HEK293 (cell line): ENCODE results near the gene ATP1A3.

ENCODE experiments used
- MEIS1 ChIP-seq: sonication (generic); formaldehyde crosslinking; IDR thresholded peaks from 2 replicates; pipeline ENCODE4 v1.8.1; 2022; ENCODE audit warnings: missing genetic modification reagents, mild to moderate bottlenecking, borderline replicate concordance
- REPIN1 ChIP-seq: fragments of 450-650 bp; formaldehyde crosslinking; IDR thresholded peaks from 2 replicates; pipeline ENCODE4 v1.5.1; 2017; ENCODE audit warnings: missing biosample characterization, missing genetic modification characterization, low read depth
- SP2 ChIP-seq: fragments of 450-650 bp; formaldehyde crosslinking; IDR thresholded peaks from 2 replicates; pipeline ENCODE4 v1.5.1; 2016; ENCODE audit warnings: missing biosample characterization, missing genetic modification characterization
- ZBTB1 ChIP-seq: fragments of 450-650 bp; formaldehyde crosslinking; IDR thresholded peaks from 2 replicates; pipeline ENCODE4 v1.5.1; 2016; ENCODE audit warnings: missing biosample characterization, missing genetic modification characterization
- ZBTB21 ChIP-seq: fragments of 450-650 bp; formaldehyde crosslinking; IDR thresholded peaks from 2 replicates; pipeline ENCODE4 v1.5.1; 2017; ENCODE audit warnings: missing biosample characterization, missing genetic modification characterization
- ZFP41 ChIP-seq: fragments of 450-650 bp; formaldehyde crosslinking; IDR thresholded peaks from 2 replicates; pipeline ENCODE4 v1.5.1; 2016; ENCODE audit warnings: missing biosample characterization, missing genetic modification characterization, borderline replicate concordance
- ZNF114 ChIP-seq: fragments of 450-650 bp; formaldehyde crosslinking; IDR thresholded peaks from 2 replicates; pipeline ENCODE4 v1.5.0; 2017; ENCODE audit warnings: missing biosample characterization, missing genetic modification characterization
- ZNF354C ChIP-seq: fragments of 450-650 bp; formaldehyde crosslinking; IDR thresholded peaks from 2 replicates; pipeline ENCODE4 v1.5.1; 2016; ENCODE audit warnings: missing biosample characterization, missing genetic modification characterization, low read depth, borderline replicate concordance
- ZNF529 ChIP-seq: fragments of 450-650 bp; formaldehyde crosslinking; IDR thresholded peaks from 2 replicates; pipeline ENCODE4 v1.5.1; 2017; ENCODE audit warnings: missing genetic modification characterization, missing biosample characterization; ENCODE audit not compliant: insufficient replicate concordance
- ZNF621 ChIP-seq: fragments of 450-650 bp; formaldehyde crosslinking; IDR thresholded peaks from 2 replicates; pipeline ENCODE4 v1.5.1; 2017; ENCODE audit warnings: missing biosample characterization, missing genetic modification characterization
- ZNF830 ChIP-seq: fragments of 450-650 bp; IDR thresholded peaks from 2 replicates; pipeline ENCODE4 v1.5.0; 2018; ENCODE audit warnings: missing biosample characterization, missing genetic modification characterization, low read depth, mild to moderate bottlenecking, moderate library complexity
- TF ChIP-seq, protein P1 (sequence below): fragments of 450-650 bp; formaldehyde crosslinking; IDR thresholded peaks from 2 replicates; pipeline ENCODE4 v1.5.1; 2017; ENCODE audit warnings: missing biosample characterization, missing genetic modification characterization
- TF ChIP-seq, protein P2 (sequence below): fragments of 450-650 bp; formaldehyde crosslinking; IDR thresholded peaks from 2 replicates; pipeline ENCODE4 v1.5.1; 2016; ENCODE audit warnings: missing biosample characterization, missing genetic modification characterization
- TF ChIP-seq, protein P3 (sequence below): fragments of 450-650 bp; formaldehyde crosslinking; optimal IDR thresholded peaks from 2 replicates; pipeline ENCODE3; 2016; ENCODE audit warnings: missing biosample characterization, mild to moderate bottlenecking, missing genetic modification characterization

DNA sequence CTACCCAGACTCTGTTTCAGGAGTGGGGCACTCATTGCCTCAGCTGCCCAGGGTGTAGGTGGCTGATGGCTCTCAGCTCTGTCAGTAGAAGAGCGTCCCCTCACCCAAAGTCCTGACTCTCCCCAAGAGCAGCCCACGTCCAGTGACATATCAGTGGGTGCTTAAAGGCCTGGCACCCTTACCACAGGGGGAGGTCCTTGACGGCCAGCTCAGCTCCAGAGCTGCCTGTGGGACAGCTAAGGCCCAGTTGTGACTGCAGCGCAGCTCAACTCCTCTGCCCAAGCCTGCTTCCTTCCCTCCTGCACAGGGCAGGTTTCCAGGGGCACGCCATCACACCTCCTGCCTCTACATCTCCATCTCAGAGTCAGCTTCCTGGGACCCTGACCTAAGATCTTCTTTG, 43.6 kb upstream of the ATP1A3 start:
- TF ChIP-seq ZNF830 (tag by site-specific recombination) (no peak), ZBTB1 (tag by site-specific recombination) (no peak), ZBTB21 (no peak), ZNF621 (no peak), ZFP41 (tag by site-specific recombination) (no peak), REPIN1 (tag by site-specific recombination) (no peak), SP2 (no peak), MEIS1 (CRISPR knock-in tag) (no peak), ZNF354C (tag by site-specific recombination) (no peak), ZNF529 (no peak), ZNF114 (tag by site-specific recombination) (no peak)
- TF ChIP-seq, protein P1, sequence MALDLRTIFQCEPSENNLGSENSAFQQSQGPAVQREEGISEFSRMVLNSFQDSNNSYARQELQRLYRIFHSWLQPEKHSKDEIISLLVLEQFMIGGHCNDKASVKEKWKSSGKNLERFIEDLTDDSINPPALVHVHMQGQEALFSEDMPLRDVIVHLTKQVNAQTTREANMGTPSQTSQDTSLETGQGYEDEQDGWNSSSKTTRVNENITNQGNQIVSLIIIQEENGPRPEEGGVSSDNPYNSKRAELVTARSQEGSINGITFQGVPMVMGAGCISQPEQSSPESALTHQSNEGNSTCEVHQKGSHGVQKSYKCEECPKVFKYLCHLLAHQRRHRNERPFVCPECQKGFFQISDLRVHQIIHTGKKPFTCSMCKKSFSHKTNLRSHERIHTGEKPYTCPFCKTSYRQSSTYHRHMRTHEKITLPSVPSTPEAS (tag by site-specific recombination), result no peak
- TF ChIP-seq, protein P2, sequence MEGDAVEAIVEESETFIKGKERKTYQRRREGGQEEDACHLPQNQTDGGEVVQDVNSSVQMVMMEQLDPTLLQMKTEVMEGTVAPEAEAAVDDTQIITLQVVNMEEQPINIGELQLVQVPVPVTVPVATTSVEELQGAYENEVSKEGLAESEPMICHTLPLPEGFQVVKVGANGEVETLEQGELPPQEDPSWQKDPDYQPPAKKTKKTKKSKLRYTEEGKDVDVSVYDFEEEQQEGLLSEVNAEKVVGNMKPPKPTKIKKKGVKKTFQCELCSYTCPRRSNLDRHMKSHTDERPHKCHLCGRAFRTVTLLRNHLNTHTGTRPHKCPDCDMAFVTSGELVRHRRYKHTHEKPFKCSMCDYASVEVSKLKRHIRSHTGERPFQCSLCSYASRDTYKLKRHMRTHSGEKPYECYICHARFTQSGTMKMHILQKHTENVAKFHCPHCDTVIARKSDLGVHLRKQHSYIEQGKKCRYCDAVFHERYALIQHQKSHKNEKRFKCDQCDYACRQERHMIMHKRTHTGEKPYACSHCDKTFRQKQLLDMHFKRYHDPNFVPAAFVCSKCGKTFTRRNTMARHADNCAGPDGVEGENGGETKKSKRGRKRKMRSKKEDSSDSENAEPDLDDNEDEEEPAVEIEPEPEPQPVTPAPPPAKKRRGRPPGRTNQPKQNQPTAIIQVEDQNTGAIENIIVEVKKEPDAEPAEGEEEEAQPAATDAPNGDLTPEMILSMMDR (tag by site-specific recombination), result no peak
- TF ChIP-seq, protein P3, sequence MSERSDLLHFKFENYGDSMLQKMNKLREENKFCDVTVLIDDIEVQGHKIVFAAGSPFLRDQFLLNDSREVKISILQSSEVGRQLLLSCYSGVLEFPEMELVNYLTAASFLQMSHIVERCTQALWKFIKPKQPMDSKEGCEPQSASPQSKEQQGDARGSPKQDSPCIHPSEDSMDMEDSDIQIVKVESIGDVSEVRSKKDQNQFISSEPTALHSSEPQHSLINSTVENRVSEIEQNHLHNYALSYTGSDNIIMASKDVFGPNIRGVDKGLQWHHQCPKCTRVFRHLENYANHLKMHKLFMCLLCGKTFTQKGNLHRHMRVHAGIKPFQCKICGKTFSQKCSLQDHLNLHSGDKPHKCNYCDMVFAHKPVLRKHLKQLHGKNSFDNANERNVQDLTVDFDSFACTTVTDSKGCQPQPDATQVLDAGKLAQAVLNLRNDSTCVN (tag by site-specific recombination), result no peak
